Adrenal gland (tissue), 5 donors: ENCODE measurements around the gene SEC14L6.

Experiments
- CTCF ChIP-seq, 6 experiments: fragments of 450-650 bp in 4 of 6; fragments of 200-600 bp in 2 of 6; sonication (generic) in 1 of 6; IDR thresholded peaks; 1 replicate in 5 of 6; 2 replicates in 1 of 6; pipeline versions ENCODE4 v1.5.1 to v1.8.0; 2016 to 2021; ENCODE audit warnings: antibody characterized with exemption in 6 of 6, mild to moderate bottlenecking in 2 of 6, moderate library complexity in 1 of 6
- POLR2A ChIP-seq, 2 donors: fragments of 450-650 bp; IDR thresholded peaks; one replicate each; pipeline ENCODE4 v1.6.1; 2017; ENCODE audit warnings: antibody characterized with exemption in 2 of 2, mild to moderate bottlenecking in 2 of 2, moderate library complexity in 1 of 2
- donor health status: DM: no; HTN: no; CAD: no.

GRCh38 chr22:30564761-30565119 is 18.2 kb upstream of the SEC14L6 start:
- no peak for TF ChIP-seq POLR2A (IDR thresholded peaks at IDR 0.05)
- TF ChIP-seq CTCF (IDR thresholded peaks at IDR 0.05) = no peak
